ENCODE measurements around the gene CDH4. TPM values are rescaled to one million over a fixed set of nuclear protein-coding genes. Genes with fewer than 3 reads are reported as not detected.

The CDH4 gene
- total RNA-seq, 4 donors from 2014 or later: 0.71 to 4.2 (median 2.9) TPM

- no peak for TF ChIP-seq POLR2A (IDR thresholded peaks at IDR 0.05)
- no peak for TF ChIP-seq CTCF (IDR thresholded peaks at IDR 0.05)
- intact Hi-C loops (cut with DNase I; ENCODE audit: low total_unique reads): no loop called here
- 40 to 49% methylated on average over 5 of the region's 5 CpGs for WGBS, 2 donors
- no peak overlapping the region for H3K4me3 ChIP-seq (ENCODE audit: low read depth, poor library complexity, severe bottlenecking)
- no peak for DNase-seq (ENCODE audit: low spot score in 2 of 2)
These were observed 569.7 kb downstream of the CDH4 start for GRCh38 chr20:61821735-61822134.

- WGBS, 2 donors: 83 to 85% methylated on average over 11 to 12 of the region's 12 CpGs
- intact Hi-C loops (cut with DNase I; ENCODE audit: low total_unique reads): no loop called here
- TF ChIP-seq POLR2A (IDR thresholded peaks at IDR 0.05) (no peak), CTCF (IDR thresholded peaks at IDR 0.05) (no peak)
- no peak overlapping the region for H3K4me3 ChIP-seq (ENCODE audit: low read depth, poor library complexity, severe bottlenecking)
- DNase-seq (ENCODE audit: low spot score in 2 of 2): no peak
These were observed 570.3 kb downstream of the CDH4 start for GRCh38 chr20:61822396-61822795.

- WGBS, 2 donors: 79 to 90% methylated on average over 2 of the region's 2 CpGs
- H3K4me3 ChIP-seq (ENCODE audit: low read depth, poor library complexity, severe bottlenecking): no peak overlapping the region
- TF ChIP-seq POLR2A (IDR thresholded peaks at IDR 0.05): no peak
- no peak for TF ChIP-seq CTCF (IDR thresholded peaks at IDR 0.05)
- no peak for DNase-seq (ENCODE audit: low spot score in 2 of 2)
- intact Hi-C loops (cut with DNase I; ENCODE audit: low total_unique reads): no loop called here
These were observed 571.2 kb downstream of the CDH4 start for GRCh38 chr20:61823242-61823641.

GRCh38 chr20:61828891-61829290, 576.8 kb downstream of the CDH4 start:
- no peak for TF ChIP-seq POLR2A (IDR thresholded peaks at IDR 0.05)
- TF ChIP-seq CTCF (IDR thresholded peaks at IDR 0.05): no peak
- DNase-seq (ENCODE audit: low spot score in 2 of 2): no peak
- H3K4me3 ChIP-seq (ENCODE audit: low read depth, poor library complexity, severe bottlenecking): no peak overlapping the region
- intact Hi-C loops (cut with DNase I; ENCODE audit: low total_unique reads): no loop called here
- WGBS, 2 donors: 82% methylated on average over 14 of the region's 14 CpGs

GRCh38 chr20:61829526-61829925, 577.5 kb downstream of the CDH4 start:
- no peak for DNase-seq (ENCODE audit: low spot score in 2 of 2)
- H3K4me3 ChIP-seq (ENCODE audit: low read depth, poor library complexity, severe bottlenecking): no peak overlapping the region
- intact Hi-C loops (cut with DNase I; ENCODE audit: low total_unique reads): no loop called here
- no peak for TF ChIP-seq POLR2A (IDR thresholded peaks at IDR 0.05)
- TF ChIP-seq CTCF (IDR thresholded peaks at IDR 0.05): no peak
- 68 to 72% methylated on average over 8 to 16 of the region's 17 CpGs for WGBS, 2 donors

- DNase-seq (ENCODE audit: low spot score in 2 of 2): no peak
- WGBS, 2 donors: 68 to 75% methylated on average over 24 to 30 of the region's 30 CpGs
- TF ChIP-seq POLR2A (IDR thresholded peaks at IDR 0.05) (no peak), CTCF (IDR thresholded peaks at IDR 0.05) (no peak)
- H3K4me3 ChIP-seq (ENCODE audit: low read depth, poor library complexity, severe bottlenecking): no peak overlapping the region
- intact Hi-C loops (cut with DNase I; ENCODE audit: low total_unique reads): no loop called here
These were observed 578.3 kb downstream of the CDH4 start for GRCh38 chr20:61830241-61830930.
